ENCODE results near the gene MSI1.

Gene MSI1

GRCh38 chr12:120413901-120414695 is 45.1 kb upstream of the MSI1 start:
- no peak for TF ChIP-seq CREB1 (IDR thresholded peaks at IDR 0.05; ENCODE audit: low read depth)
- no peak for TF ChIP-seq FOXM1 (IDR thresholded peaks at IDR 0.05; ENCODE audit: borderline replicate concordance, low read depth)
- TF ChIP-seq TEAD4 (IDR thresholded peaks at IDR 0.05): no peak

- TF ChIP-seq RAD21 (IDR thresholded peaks at IDR 0.05; ENCODE audit: low read depth) (no peak), TCF12 (IDR thresholded peaks at IDR 0.05; ENCODE audit: low read depth) (no peak), NFIC (IDR thresholded peaks at IDR 0.05) (no peak), EGR1 (IDR thresholded peaks at IDR 0.05) (no peak), MAX (IDR thresholded peaks at IDR 0.05) (no peak), REST (IDR thresholded peaks at IDR 0.05; ENCODE audit: low read depth) (no peak), EP300 (IDR thresholded peaks at IDR 0.05; ENCODE audit: borderline replicate concordance) (no peak), TAF1 (IDR thresholded peaks at IDR 0.05; ENCODE audit: low read depth) (no peak), FOXM1 (IDR thresholded peaks at IDR 0.05; ENCODE audit: borderline replicate concordance, low read depth) (no peak), USF1 (IDR thresholded peaks at IDR 0.05) (no peak), TEAD4 (IDR thresholded peaks at IDR 0.05) (no peak), YY1 (IDR thresholded peaks at IDR 0.05; ENCODE audit: low read depth) (no peak)
Measured at GRCh38 chr12:120412421-120412820, 43.5 kb upstream of the MSI1 start.

GRCh38 chr12:120408771-120409170 is 39.8 kb upstream of the MSI1 start:
- TF ChIP-seq NFIC (IDR thresholded peaks at IDR 0.05) (no peak), FOXM1 (IDR thresholded peaks at IDR 0.05; ENCODE audit: borderline replicate concordance, low read depth) (no peak), ZBTB7A (IDR thresholded peaks at IDR 0.05; ENCODE audit: low read depth) (no peak), CREB1 (IDR thresholded peaks at IDR 0.05; ENCODE audit: low read depth) (no peak), RAD21 (IDR thresholded peaks at IDR 0.05; ENCODE audit: low read depth) (no peak), MAX (IDR thresholded peaks at IDR 0.05) (no peak), EP300 (IDR thresholded peaks at IDR 0.05; ENCODE audit: borderline replicate concordance) (no peak), TCF12 (IDR thresholded peaks at IDR 0.05; ENCODE audit: low read depth) (no peak), TAF1 (IDR thresholded peaks at IDR 0.05; ENCODE audit: low read depth) (no peak), YY1 (IDR thresholded peaks at IDR 0.05; ENCODE audit: low read depth) (no peak), CEBPB (IDR thresholded peaks at IDR 0.05) (no peak), USF1 (IDR thresholded peaks at IDR 0.05) (no peak), TEAD4 (IDR thresholded peaks at IDR 0.05) (no peak), REST (IDR thresholded peaks at IDR 0.05; ENCODE audit: low read depth) (no peak), EGR1 (IDR thresholded peaks at IDR 0.05) (no peak)

GRCh38 chr12:120406553-120406952 is 37.6 kb upstream of the MSI1 start:
- TF ChIP-seq EGR1 (IDR thresholded peaks at IDR 0.05) (no peak), RAD21 (IDR thresholded peaks at IDR 0.05; ENCODE audit: low read depth) (no peak), EP300 (IDR thresholded peaks at IDR 0.05; ENCODE audit: borderline replicate concordance) (no peak), ZBTB7A (IDR thresholded peaks at IDR 0.05; ENCODE audit: low read depth) (no peak), NFIC (IDR thresholded peaks at IDR 0.05) (no peak), TEAD4 (IDR thresholded peaks at IDR 0.05) (no peak), MAX (IDR thresholded peaks at IDR 0.05) (no peak), USF1 (IDR thresholded peaks at IDR 0.05) (no peak), REST (IDR thresholded peaks at IDR 0.05; ENCODE audit: low read depth) (no peak), CREB1 (IDR thresholded peaks at IDR 0.05; ENCODE audit: low read depth) (no peak), YY1 (IDR thresholded peaks at IDR 0.05; ENCODE audit: low read depth) (no peak), TCF12 (IDR thresholded peaks at IDR 0.05; ENCODE audit: low read depth) (no peak), FOXM1 (IDR thresholded peaks at IDR 0.05; ENCODE audit: borderline replicate concordance, low read depth) (no peak), CEBPB (IDR thresholded peaks at IDR 0.05) (no peak), TAF1 (IDR thresholded peaks at IDR 0.05; ENCODE audit: low read depth) (no peak)

Data from Ishikawa (cell line).